ENCODE results near the gene PLCB1.

Gene PLCB1

GRCh38 chr20:8853805-8854338 is 721.8 kb downstream of the PLCB1 start:
- peak in 9 of 14 donors; percentile 1 to 80 (median 17) for DNase-seq

GRCh38 chr20:8854571-8854970 is 722.5 kb downstream of the PLCB1 start:
- peak in 1 of 14 donors; percentile 39 for DNase-seq

- DNase-seq = peak in 1 of 14 donors; percentile 6
Measured at GRCh38 chr20:8855315-8855714, 723.2 kb downstream of the PLCB1 start.

GRCh38 chr20:8856668-8857067 is 724.6 kb downstream of the PLCB1 start:
- no peak for DNase-seq

GRCh38 chr20:8858181-8858787 is 726.2 kb downstream of the PLCB1 start:
- peak in 1 of 14 donors; percentile 12 for DNase-seq

- DNase-seq = no peak
Measured at GRCh38 chr20:8860011-8860495, 728.0 kb downstream of the PLCB1 start.

- peak in 1 of 14 donors; percentile 75 for DNase-seq
Measured at GRCh38 chr20:8862092-8862491, 730.0 kb downstream of the PLCB1 start.

- DNase-seq = peak in 1 of 14 donors; percentile 8
Measured at GRCh38 chr20:8865636-8866035, 733.6 kb downstream of the PLCB1 start.

- DNase-seq = no peak
Measured at GRCh38 chr20:8867038-8867740, 735.1 kb downstream of the PLCB1 start.

- DNase-seq = no peak
Measured at GRCh38 chr20:8870652-8871051, 738.6 kb downstream of the PLCB1 start.

- no peak for DNase-seq
Measured at GRCh38 chr20:8874437-8874836, 742.4 kb downstream of the PLCB1 start.

GRCh38 chr20:8875586-8875985 is 743.5 kb downstream of the PLCB1 start:
- no peak for DNase-seq

- DNase-seq = no peak
Measured at GRCh38 chr20:8876366-8876765, 744.3 kb downstream of the PLCB1 start.

GRCh38 chr20:8877294-8877693 is 745.2 kb downstream of the PLCB1 start:
- no peak for DNase-seq

- DNase-seq = no peak
Measured at GRCh38 chr20:8879669-8880068, 747.6 kb downstream of the PLCB1 start.

- no peak for DNase-seq
Measured at GRCh38 chr20:8880085-8880853, 748.2 kb downstream of the PLCB1 start.

GRCh38 chr20:8891039-8891438 is 759.0 kb downstream of the PLCB1 start:
- DNase-seq = no peak

GRCh38 chr20:8895472-8895871 is 763.4 kb downstream of the PLCB1 start:
- no peak for DNase-seq

GRCh38 chr20:8898823-8899222 is 766.8 kb downstream of the PLCB1 start:
- no peak for DNase-seq

GRCh38 chr20:8901237-8902025 is 769.4 kb downstream of the PLCB1 start:
- no peak for DNase-seq

GRCh38 chr20:8903655-8904605 is 771.9 kb downstream of the PLCB1 start:
- peak in 1 of 14 donors; percentile 32 for DNase-seq

All from C1 segment of cervical spinal cord (tissue), 14 donors.